ENCODE data around the gene THADA.

The THADA gene

DNA sequence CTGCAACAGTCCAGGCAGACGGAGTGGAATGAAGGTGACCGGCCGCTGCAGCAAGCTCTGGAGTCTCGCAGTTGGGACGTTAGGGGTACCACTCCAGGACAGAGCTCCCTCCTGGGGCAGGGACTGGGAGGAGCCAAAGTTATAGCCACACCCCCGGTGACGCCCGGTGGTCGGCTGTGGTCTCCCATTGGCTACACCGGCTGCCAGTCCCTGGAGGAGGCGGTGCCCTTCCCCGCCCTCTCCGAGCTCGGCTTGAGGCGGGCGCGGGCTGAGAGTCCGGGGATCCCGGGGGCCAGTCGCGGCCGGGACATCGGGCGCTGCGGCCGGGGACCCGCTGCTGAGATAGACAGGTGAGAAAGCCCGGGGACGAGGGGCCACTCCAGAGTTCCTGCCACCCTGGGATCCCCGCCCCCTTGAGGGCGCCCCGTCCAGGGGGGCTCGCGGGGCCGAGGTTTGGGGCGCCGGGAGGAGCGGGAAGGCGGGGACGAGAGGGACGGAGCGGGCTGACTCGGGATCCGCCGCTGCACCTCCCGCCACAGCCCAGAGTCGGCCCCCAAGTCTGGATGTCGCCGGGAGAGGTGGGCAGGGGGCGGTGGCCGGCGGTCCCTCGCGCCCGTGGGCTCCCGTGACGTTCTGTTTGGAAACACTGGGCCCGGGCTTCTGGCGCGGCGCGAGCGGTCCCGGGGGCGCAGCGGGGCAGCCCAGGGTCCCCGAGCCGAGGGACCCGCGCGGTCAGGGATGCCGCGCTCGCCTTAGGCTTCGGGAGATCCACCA lies 41.4 kb upstream of the THADA start, which contains the start of gene PLEKHH2 (continued):
- TF ChIP-seq, protein P1, sequence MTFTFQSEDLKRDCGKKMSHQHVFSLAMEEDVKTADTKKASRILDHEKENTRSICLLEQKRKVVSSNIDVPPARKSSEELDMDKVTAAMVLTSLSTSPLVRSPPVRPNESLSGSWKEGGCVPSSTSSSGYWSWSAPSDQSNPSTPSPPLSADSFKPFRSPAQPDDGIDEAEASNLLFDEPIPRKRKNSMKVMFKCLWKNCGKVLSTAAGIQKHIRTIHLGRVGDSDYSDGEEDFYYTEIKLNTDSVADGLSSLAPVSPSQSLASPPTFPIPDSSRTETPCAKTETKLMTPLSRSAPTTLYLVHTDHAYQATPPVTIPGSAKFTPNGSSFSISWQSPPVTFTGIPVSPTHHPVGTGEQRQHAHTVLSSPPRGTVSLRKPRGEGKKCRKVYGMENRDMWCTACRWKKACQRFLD (tag by site-specific recombination; IDR thresholded peaks at IDR 0.05) = no peak
- no peak for TF ChIP-seq ZNF473 (tag by site-specific recombination; IDR thresholded peaks at IDR 0.05)
- no peak for TF ChIP-seq ZNF658 (tag by site-specific recombination; IDR thresholded peaks at IDR 0.05)
- no peak for TF ChIP-seq ZNF350 (tag by site-specific recombination; IDR thresholded peaks at IDR 0.05)
- TF ChIP-seq GLI2 (tag by site-specific recombination; IDR thresholded peaks at IDR 0.05; ENCODE audit: borderline replicate concordance, low read depth) = no peak
- TF ChIP-seq ZNF626 (tag by site-specific recombination; IDR thresholded peaks at IDR 0.05) = no peak
- no peak for TF ChIP-seq KLF1 (tag by site-specific recombination; IDR thresholded peaks at IDR 0.05)
- no peak for TF ChIP-seq ZNF341 (tag by site-specific recombination; IDR thresholded peaks at IDR 0.05; ENCODE audit: low read depth)
- TF ChIP-seq, protein P2, sequence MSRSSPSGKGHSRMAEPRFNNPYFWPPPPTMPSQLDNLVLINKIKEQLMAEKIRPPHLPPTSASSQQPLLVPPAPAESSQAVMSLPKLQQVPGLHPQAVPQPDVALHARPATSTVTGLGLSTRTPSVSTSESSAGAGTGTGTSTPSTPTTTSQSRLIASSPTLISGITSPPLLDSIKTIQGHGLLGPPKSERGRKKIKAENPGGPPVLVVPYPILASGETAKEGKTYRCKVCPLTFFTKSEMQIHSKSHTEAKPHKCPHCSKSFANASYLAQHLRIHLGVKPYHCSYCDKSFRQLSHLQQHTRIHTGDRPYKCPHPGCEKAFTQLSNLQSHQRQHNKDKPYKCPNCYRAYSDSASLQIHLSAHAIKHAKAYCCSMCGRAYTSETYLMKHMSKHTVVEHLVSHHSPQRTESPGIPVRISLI (tag by site-specific recombination; IDR thresholded peaks at IDR 0.05) = no peak
- TF ChIP-seq ZNF366 (tag by site-specific recombination; conservative IDR thresholded peaks at IDR 0.05) = no peak
- no peak for TF ChIP-seq ZNF404 (tag by site-specific recombination; IDR thresholded peaks at IDR 0.05)
- TF ChIP-seq ZFP3 (tag by site-specific recombination; IDR thresholded peaks at IDR 0.05; ENCODE audit: low read depth) = no peak
- no peak for TF ChIP-seq ZNF701 (tag by site-specific recombination; IDR thresholded peaks at IDR 0.05)
- TF ChIP-seq, protein P3, sequence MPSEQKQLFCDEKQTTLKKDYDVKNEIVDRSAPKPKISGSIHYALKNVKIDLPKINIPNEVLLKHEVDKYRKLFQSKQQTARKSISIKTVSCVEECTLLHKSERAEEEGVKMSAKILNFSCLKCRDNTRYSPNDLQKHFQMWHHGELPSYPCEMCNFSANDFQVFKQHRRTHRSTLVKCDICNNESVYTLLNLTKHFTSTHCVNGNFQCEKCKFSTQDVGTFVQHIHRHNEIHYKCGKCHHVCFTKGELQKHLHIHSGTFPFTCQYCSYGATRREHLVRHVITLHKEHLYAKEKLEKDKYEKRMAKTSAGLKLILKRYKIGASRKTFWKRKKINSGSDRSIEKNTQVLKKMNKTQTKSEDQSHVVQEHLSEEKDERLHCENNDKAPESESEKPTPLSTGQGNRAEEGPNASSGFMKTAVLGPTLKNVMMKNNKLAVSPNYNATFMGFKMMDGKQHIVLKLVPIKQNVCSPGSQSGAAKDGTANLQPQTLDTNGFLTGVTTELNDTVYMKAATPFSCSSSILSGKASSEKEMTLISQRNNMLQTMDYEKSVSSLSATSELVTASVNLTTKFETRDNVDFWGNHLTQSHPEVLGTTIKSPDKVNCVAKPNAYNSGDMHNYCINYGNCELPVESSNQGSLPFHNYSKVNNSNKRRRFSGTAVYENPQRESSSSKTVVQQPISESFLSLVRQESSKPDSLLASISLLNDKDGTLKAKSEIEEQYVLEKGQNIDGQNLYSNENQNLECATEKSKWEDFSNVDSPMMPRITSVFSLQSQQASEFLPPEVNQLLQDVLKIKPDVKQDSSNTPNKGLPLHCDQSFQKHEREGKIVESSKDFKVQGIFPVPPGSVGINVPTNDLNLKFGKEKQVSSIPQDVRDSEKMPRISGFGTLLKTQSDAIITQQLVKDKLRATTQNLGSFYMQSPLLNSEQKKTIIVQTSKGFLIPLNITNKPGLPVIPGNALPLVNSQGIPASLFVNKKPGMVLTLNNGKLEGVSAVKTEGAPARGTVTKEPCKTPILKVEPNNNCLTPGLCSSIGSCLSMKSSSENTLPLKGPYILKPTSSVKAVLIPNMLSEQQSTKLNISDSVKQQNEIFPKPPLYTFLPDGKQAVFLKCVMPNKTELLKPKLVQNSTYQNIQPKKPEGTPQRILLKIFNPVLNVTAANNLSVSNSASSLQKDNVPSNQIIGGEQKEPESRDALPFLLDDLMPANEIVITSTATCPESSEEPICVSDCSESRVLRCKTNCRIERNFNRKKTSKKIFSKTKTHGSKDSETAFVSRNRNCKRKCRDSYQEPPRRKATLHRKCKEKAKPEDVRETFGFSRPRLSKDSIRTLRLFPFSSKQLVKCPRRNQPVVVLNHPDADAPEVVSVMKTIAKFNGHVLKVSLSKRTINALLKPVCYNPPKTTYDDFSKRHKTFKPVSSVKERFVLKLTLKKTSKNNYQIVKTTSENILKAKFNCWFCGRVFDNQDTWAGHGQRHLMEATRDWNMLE (tag by site-specific recombination; conservative IDR thresholded peaks at IDR 0.05; ENCODE audit: low read depth) = no peak
- TF ChIP-seq, protein P4, sequence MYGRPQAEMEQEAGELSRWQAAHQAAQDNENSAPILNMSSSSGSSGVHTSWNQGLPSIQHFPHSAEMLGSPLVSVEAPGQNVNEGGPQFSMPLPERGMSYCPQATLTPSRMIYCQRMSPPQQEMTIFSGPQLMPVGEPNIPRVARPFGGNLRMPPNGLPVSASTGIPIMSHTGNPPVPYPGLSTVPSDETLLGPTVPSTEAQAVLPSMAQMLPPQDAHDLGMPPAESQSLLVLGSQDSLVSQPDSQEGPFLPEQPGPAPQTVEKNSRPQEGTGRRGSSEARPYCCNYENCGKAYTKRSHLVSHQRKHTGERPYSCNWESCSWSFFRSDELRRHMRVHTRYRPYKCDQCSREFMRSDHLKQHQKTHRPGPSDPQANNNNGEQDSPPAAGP (tag by site-specific recombination; IDR thresholded peaks at IDR 0.05) = no peak
- no peak for TF ChIP-seq ZNF837 (tag by site-specific recombination; IDR thresholded peaks at IDR 0.05)
- 0 out of 2 replicates have a peak, but pooled peaks have one; percentile 2 for TF ChIP-seq TRIM28 (IDR thresholded peaks at IDR 0.05; ENCODE audit: borderline replicate concordance, low read length)
- no peak for TF ChIP-seq ZNF514 (tag by site-specific recombination; IDR thresholded peaks at IDR 0.05)
- no peak for TF ChIP-seq ZNF114 (tag by site-specific recombination; IDR thresholded peaks at IDR 0.05)
- TF ChIP-seq ZNF843 (tag by site-specific recombination; IDR thresholded peaks at IDR 0.05) = no peak
- no peak for TF ChIP-seq GLI4 (tag by site-specific recombination; IDR thresholded peaks at IDR 0.05)
- no peak for TF ChIP-seq ZNF175 (tag by site-specific recombination; IDR thresholded peaks at IDR 0.05)
- TF ChIP-seq SP3 (tag by site-specific recombination; IDR thresholded peaks at IDR 0.05) = peak; percentile 95
- no peak for TF ChIP-seq ZNF585B (tag by site-specific recombination; IDR thresholded peaks at IDR 0.05)
- peak; percentile 84 for TF ChIP-seq SP2 (tag by site-specific recombination; IDR thresholded peaks at IDR 0.05)
- no peak for TF ChIP-seq HOXA7 (CRISPR knock-in tag; IDR thresholded peaks at IDR 0.05; ENCODE audit: borderline replicate concordance)
- no peak for TF ChIP-seq ZNF19 (tag by site-specific recombination; IDR thresholded peaks at IDR 0.05; ENCODE audit: low read depth)
- no peak for TF ChIP-seq TCF7L2 (IDR thresholded peaks at IDR 0.05; ENCODE audit: borderline replicate concordance, low read depth, low read length)
- TF ChIP-seq ZNF211 (tag by site-specific recombination; IDR thresholded peaks at IDR 0.05; ENCODE audit: low read depth) = no peak
- TF ChIP-seq, protein P5, sequence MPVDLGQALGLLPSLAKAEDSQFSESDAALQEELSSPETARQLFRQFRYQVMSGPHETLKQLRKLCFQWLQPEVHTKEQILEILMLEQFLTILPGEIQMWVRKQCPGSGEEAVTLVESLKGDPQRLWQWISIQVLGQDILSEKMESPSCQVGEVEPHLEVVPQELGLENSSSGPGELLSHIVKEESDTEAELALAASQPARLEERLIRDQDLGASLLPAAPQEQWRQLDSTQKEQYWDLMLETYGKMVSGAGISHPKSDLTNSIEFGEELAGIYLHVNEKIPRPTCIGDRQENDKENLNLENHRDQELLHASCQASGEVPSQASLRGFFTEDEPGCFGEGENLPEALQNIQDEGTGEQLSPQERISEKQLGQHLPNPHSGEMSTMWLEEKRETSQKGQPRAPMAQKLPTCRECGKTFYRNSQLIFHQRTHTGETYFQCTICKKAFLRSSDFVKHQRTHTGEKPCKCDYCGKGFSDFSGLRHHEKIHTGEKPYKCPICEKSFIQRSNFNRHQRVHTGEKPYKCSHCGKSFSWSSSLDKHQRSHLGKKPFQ (tag by site-specific recombination; IDR thresholded peaks at IDR 0.05) = no peak
- no peak for TF ChIP-seq BCL11A (tag by site-specific recombination; IDR thresholded peaks at IDR 0.05; ENCODE audit: low read depth)
- TF ChIP-seq HOXD13 (CRISPR knock-in tag; IDR thresholded peaks at IDR 0.05; ENCODE audit: borderline replicate concordance) = no peak

Measured in HEK293 (cell line).